HepG2 (cell line): ENCODE data around the gene RGSL1. TPM values are rescaled to one million over a fixed set of nuclear protein-coding genes. Genes with fewer than 3 reads are reported as not detected.

Source experiments
- ATAC-seq: fragments of 200-7000 bp; cut with Tn5 transposase; 3 replicates; pipeline ENCODE4 v1.9.1; 2020; ENCODE audit warnings: mild to moderate bottlenecking, moderate library complexity
- BruUV-seq: library from RNA; stranded (reverse); fragments of 400-500 nt; replicated peaks from 2 replicates; lab custom pipeline; 2021; lab: Mats Ljungman, UMichigan
- CTCF ChIA-PET: fragments of 300-600 bp; formaldehyde crosslinking; extraction: SDS; loops from one replicate; lab custom pipeline; 2021; ENCODE audit warnings: low total read pairs, inconsistent platforms, low intra/inter-chr PET ratio; lab: Yijun Ruan, JAX
- POLR2A ChIA-PET: fragments of 350-600 bp; sonication (Branson Sonifier 250); formaldehyde crosslinking; loops from one replicate; lab custom pipeline; 2020; ENCODE audit warnings: antibody characterized with exemption, inconsistent platforms; lab: Yijun Ruan, JAX
- DNase-seq: peaks from one replicate; pipeline ENCODE4 v3.0.0-alpha.2; 2015; ENCODE audit warnings: low spot score
- FAIRE-seq: peaks from 3 replicates; lab custom pipeline; 2011; peaks lifted over from hg19 to GRCh38; lab: Jason Lieb, UNC
- H2AFZ ChIP-seq: one replicate; pipeline ENCODE4 v1.6.1; 2011; ENCODE audit warnings: low read length, inconsistent platforms
- H3K27ac ChIP-seq: fragments of 300-600 bp; 3 replicates; pipeline ENCODE4 v1.8.0; 2011; ENCODE audit warnings: mixed run types, mild to moderate bottlenecking, mixed read lengths, low read length, inconsistent platforms; ENCODE audit not compliant: insufficient read depth; ENCODE audit errors: extremely low read length
- H3K27me3 ChIP-seq, 2 experiments: fragments of 200-600 bp in 1 of 2; 2 replicates in 1 of 2; 3 replicates in 1 of 2; pipeline versions ENCODE4 v1.6.0 to v1.8.0; 2011; ENCODE audit warnings: low read length in 2 of 2, mild to moderate bottlenecking in 2 of 2, moderate library complexity in 2 of 2, inconsistent platforms in 1 of 2; ENCODE audit not compliant: insufficient read depth in 2 of 2, control insufficient read depth in 1 of 2
- H3K36me3 ChIP-seq, 2 experiments: fragments of 200-600 bp in 1 of 2; replicated peaks in 1 of 2; 2 replicates in 1 of 2; 3 replicates in 1 of 2; pipeline versions ENCODE4 v1.5.1 to v1.8.0; 2011; ENCODE audit warnings: low read length in 2 of 2, inconsistent platforms in 1 of 2; ENCODE audit not compliant: insufficient read depth in 2 of 2, control insufficient read depth in 1 of 2
- H3K4me1 ChIP-seq: 2 replicates; pipeline ENCODE4 v1.5.1; 2012; ENCODE audit warnings: low read length, inconsistent platforms; ENCODE audit not compliant: insufficient read depth
- H3K4me2 ChIP-seq: 2 replicates; pipeline ENCODE4 v1.6.0; 2011; ENCODE audit warnings: low read depth, low read length, inconsistent platforms
- H3K4me3 ChIP-seq, 3 experiments: fragments of 200-600 bp in 1 of 3; sonication (generic), shearing (Covaris generic) in 1 of 3; replicated peaks in 1 of 3; 2 replicates each; pipeline ENCODE4 v1.5.1; 2011 to 2016; ENCODE audit warnings: low read length in 3 of 3, inconsistent platforms in 2 of 3, low read depth in 2 of 3, mild to moderate bottlenecking in 2 of 3, control low read depth in 1 of 3, mixed read lengths in 1 of 3; ENCODE audit not compliant: insufficient read depth in 1 of 3
- H3K79me2 ChIP-seq: one replicate; pipeline ENCODE4 v1.6.1; 2011; ENCODE audit warnings: low read length, inconsistent platforms; ENCODE audit not compliant: insufficient read depth
- H3K9ac ChIP-seq: 2 replicates; pipeline ENCODE4 v1.6.0; 2011; ENCODE audit warnings: mild to moderate bottlenecking, low read depth, low read length, inconsistent platforms; ENCODE audit not compliant: insufficient read depth
- H3K9me3 ChIP-seq: 2 replicates; pipeline ENCODE4 v1.5.1; 2012; ENCODE audit warnings: mild to moderate bottlenecking, low read length
- H4K20me1 ChIP-seq: 2 replicates; pipeline ENCODE4 v1.6.0; 2011; ENCODE audit warnings: inconsistent platforms, mild to moderate bottlenecking, low read length, moderate library complexity; ENCODE audit not compliant: insufficient read depth
- ATF3 ChIP-seq: sonication (generic); formaldehyde crosslinking; IDR thresholded peaks from 2 replicates; pipeline ENCODE4 v1.4.0; 2020; ENCODE audit warnings: missing genetic modification reagents
- HMGXB4 ChIP-seq, 2 experiments: sonication (generic) in 1 of 2; formaldehyde crosslinking in 1 of 2; IDR thresholded peaks; 2 replicates each; pipeline versions ENCODE4 v1.4.0 to v1.6.1; 2018 to 2020; ENCODE audit warnings: missing genetic modification reagents in 2 of 2, borderline replicate concordance in 1 of 2, low read depth in 1 of 2, mild to moderate bottlenecking in 1 of 2, missing biosample characterization in 1 of 2
- MTF1 ChIP-seq: sonication (generic); formaldehyde crosslinking; IDR thresholded peaks from 2 replicates; pipeline ENCODE4 v1.5.0; 2020; ENCODE audit warnings: missing genetic modification reagents
- MTF2 ChIP-seq: sonication (generic); formaldehyde crosslinking; IDR thresholded peaks from 2 replicates; pipeline ENCODE4 v1.5.0; 2020; ENCODE audit warnings: missing genetic modification reagents, borderline replicate concordance
- NKX3-1 ChIP-seq: sonication (generic); formaldehyde crosslinking; IDR thresholded peaks from 2 replicates; pipeline ENCODE4 v1.5.0; 2020; ENCODE audit warnings: missing genetic modification reagents
- NR2F6 ChIP-seq, 2 experiments: IDR thresholded peaks; 2 replicates each; pipeline ENCODE4 v1.6.1; 2016; ENCODE audit warnings: antibody characterized with exemption in 1 of 2, mild to moderate bottlenecking in 1 of 2
- RORA ChIP-seq: sonication (generic); formaldehyde crosslinking; IDR thresholded peaks from 2 replicates; pipeline ENCODE4 v1.5.0; 2020; ENCODE audit warnings: mild to moderate bottlenecking, missing genetic modification reagents, moderate library complexity
- RXRB ChIP-seq: IDR thresholded peaks from 2 replicates; pipeline ENCODE4 v1.6.1; 2016; ENCODE audit warnings: borderline replicate concordance, missing genetic modification reagents, missing compliant biosample characterization
- SATB2 ChIP-seq: sonication (generic); formaldehyde crosslinking; IDR thresholded peaks from 2 replicates; pipeline ENCODE4 v1.5.0; 2020; ENCODE audit warnings: missing genetic modification reagents
- SMC3 ChIP-seq: IDR thresholded peaks from 2 replicates; pipeline ENCODE4 v1.6.1; 2011; ENCODE audit warnings: low read length, improper control_type of control experiment
- SNAPC2 ChIP-seq: sonication (generic); formaldehyde crosslinking; IDR thresholded peaks from 2 replicates; pipeline ENCODE4 v1.8.1; 2022; ENCODE audit warnings: mild to moderate bottlenecking, missing genetic modification reagents
- STAG1 ChIP-seq: sonication (generic); formaldehyde crosslinking; IDR thresholded peaks from 2 replicates; pipeline ENCODE4 v1.4.0; 2020; ENCODE audit warnings: missing genetic modification reagents
- TEAD3 ChIP-seq: optimal IDR thresholded peaks from 2 replicates; pipeline ENCODE3; 2016; ENCODE audit warnings: borderline replicate concordance
- ZFP41 ChIP-seq: sonication (generic); formaldehyde crosslinking; IDR thresholded peaks from 2 replicates; pipeline ENCODE4 v1.4.0; 2020; ENCODE audit warnings: mild to moderate bottlenecking, missing genetic modification reagents, borderline replicate concordance
- ZFY ChIP-seq: sonication (generic); formaldehyde crosslinking; IDR thresholded peaks from 2 replicates; pipeline ENCODE4 v1.4.0; 2020; ENCODE audit warnings: missing genetic modification reagents
- ZNF281 ChIP-seq: sonication (generic); formaldehyde crosslinking; IDR thresholded peaks from 2 replicates; pipeline ENCODE4 v1.4.0; 2020; ENCODE audit warnings: missing genetic modification reagents, borderline replicate concordance
- ZNF337 ChIP-seq: sonication (generic); formaldehyde crosslinking; IDR thresholded peaks from 2 replicates; pipeline ENCODE4 v1.5.1; 2020; ENCODE audit warnings: missing genetic modification reagents, low read depth, mild to moderate bottlenecking, borderline replicate concordance
- ZNF564 ChIP-seq: sonication (generic); formaldehyde crosslinking; IDR thresholded peaks from 2 replicates; pipeline ENCODE4 v1.8.1; 2023; ENCODE audit warnings: mild to moderate bottlenecking, missing genetic modification reagents
- ZNF639 ChIP-seq: conservative IDR thresholded peaks from 2 replicates; pipeline ENCODE4 v1.6.1; 2018; ENCODE audit warnings: missing genetic modification reagents
- ZNF792 ChIP-seq: IDR thresholded peaks from 2 replicates; pipeline ENCODE4 v1.6.1; 2016
- WGBS: methylation state at CpG from one replicate; pipeline ENCODE4 v1.1.6; 2017; ENCODE audit warnings: low lambda C conversion rate; 5-methylcytosine and 5-hydroxymethylcytosine counted together
- in situ Hi-C: cut with HindIII; loops from 2 replicates; pipeline ENCODE4 v1.10.0; 2017; ENCODE audit warnings: low pct_unique_long_range_greater_than_20kb; ENCODE audit not compliant: extremely low pct_ligation_motif_present
- intact Hi-C: fragments of 100-400 bp; cut with micrococcal nuclease; formaldehyde crosslinking; loops from one replicate; pipeline ENCODE4 v1.10.0; 2022; ENCODE audit not compliant: unreplicated experiment
- polyA plus RNA-seq, 8 experiments: library from polyadenylated mRNA; depleted of rRNA in 3 of 8; stranded (reverse) in 7 of 8; unstranded in 1 of 8; fragments of >200 nt; fragmentation: Illumina TruSeq in 4 of 8; extraction: Trizol in 4 of 8; gene quantifications; 2 replicates each; pipeline versions ENCODE4 v1.2.1 to v1.2.3, GENCODE V29; 2011 to 2016; ENCODE audit warnings: low read depth in 4 of 8, missing spikeins in 1 of 8, mixed read lengths in 1 of 8; ENCODE audit not compliant: insufficient read depth in 1 of 8
- total RNA-seq, 5 experiments: library from RNA; depleted of rRNA; stranded (reverse); fragments of >200 nt; fragmentation: Illumina TruSeq; extraction: Trizol; gene quantifications; 2 replicates each; pipeline ENCODE4 v1.2.3, GENCODE V29; 2016; ENCODE audit warnings: low read depth in 1 of 5

Gene RGSL1
- total and polyA plus RNA-seq, 2 of the 13 experiments (the other 11 are each of a cell fraction or from before 2014, with no cell fraction given) = not detected

- Histone ChIP-seq H3K4me3 (no peak overlapping the region), H3K4me1 (no peaks in the 10 kb centered on the region), H3K27me3 (peaks cover 3 to 14% of the 10 kb centered on the region in 2 experiments; a peak in 3 of 5 replicates), H2AFZ (no peak overlapping the region), H4K20me1 (no peaks in the 10 kb centered on the region), H3K27ac (no peak overlapping the region), H3K4me2 (no peak overlapping the region), H3K36me3 (no peaks in the 10 kb centered on the region), H3K9ac (no peak overlapping the region), H3K9me3 (no peaks in the 10 kb centered on the region), H3K79me2 (no peaks in the 10 kb centered on the region)
- in situ Hi-C loops = loop anchor here (5.0 kb wide), 1 partner anchor 186 kb away; the partner anchor contains the start of gene NPL
- FAIRE-seq (peak; percentile 88), DNase-seq (peak; percentile 75), ATAC-seq (peak; percentile 79)
- 18% methylated on average over 6 of the region's 6 CpGs for WGBS
- ChIA-PET POLR2A (no interaction called here), CTCF (interaction anchor here (1.3 to 2.5 kb wide), 4 partner anchors 182 to 517 kb away, joined by 3 to 44 read pairs (median 5); no protein-coding TSS in a partner anchor)
- intact Hi-C loops = loop anchor here (1.0 kb wide), 2 partner anchors 181 to 205 kb away; no protein-coding TSS in a partner anchor
- no TSS peak for BruUV-seq
- TF ChIP-seq RORA (CRISPR knock-in tag) = no peak
- no peak for TF ChIP-seq ZNF792 (CRISPR knock-in tag)
- TF ChIP-seq ZFY = peak; percentile 50; the same call in 1 of the 2 replicates
- TF ChIP-seq SATB2 (CRISPR knock-in tag) = no peak
- TF ChIP-seq MTF2 = no peak
- peak; percentile 87 for TF ChIP-seq STAG1
- no peak for TF ChIP-seq ZNF639 (CRISPR knock-in tag)
- no peak for TF ChIP-seq NKX3-1 (CRISPR knock-in tag)
- no peak for TF ChIP-seq ATF3 (CRISPR knock-in tag)
- TF ChIP-seq RXRB (CRISPR knock-in tag) = peak; percentile 66; the same call in 1 of the 2 replicates
- no peak for TF ChIP-seq MTF1 (CRISPR knock-in tag)
- no peak for TF ChIP-seq ZNF281
- no peak for TF ChIP-seq ZNF564 (CRISPR knock-in tag)
- TF ChIP-seq SMC3 = peak; percentile 82
- TF ChIP-seq TEAD3 (CRISPR knock-in tag) = peak; percentile 13
- TF ChIP-seq ZNF337 = no peak
- TF ChIP-seq HMGXB4 (CRISPR knock-in tag; IDR thresholded peaks at IDR 0.05; ENCODE audit: borderline replicate concordance in 1 of 2, low read depth in 1 of 2) = 0 out of 4 replicates have a peak, but pooled peaks of 1 of the 2 experiments have one; percentile 22
- no peak for TF ChIP-seq SNAPC2 (CRISPR knock-in tag)
- TF ChIP-seq ZFP41 (CRISPR knock-in tag) = no peak
- no peak for TF ChIP-seq NR2F6 (IDR thresholded peaks at IDR 0.05)
- 0 out of 2 replicates have a peak, but pooled peaks have one; percentile 11 for TF ChIP-seq NR2F6 (CRISPR knock-in tag; IDR thresholded peaks at IDR 0.05)
Observed at GRCh38 chr1:182601416-182601786, 151.5 kb downstream of the RGSL1 start.
